ENCODE results near the gene CFAP61.

DNA sequence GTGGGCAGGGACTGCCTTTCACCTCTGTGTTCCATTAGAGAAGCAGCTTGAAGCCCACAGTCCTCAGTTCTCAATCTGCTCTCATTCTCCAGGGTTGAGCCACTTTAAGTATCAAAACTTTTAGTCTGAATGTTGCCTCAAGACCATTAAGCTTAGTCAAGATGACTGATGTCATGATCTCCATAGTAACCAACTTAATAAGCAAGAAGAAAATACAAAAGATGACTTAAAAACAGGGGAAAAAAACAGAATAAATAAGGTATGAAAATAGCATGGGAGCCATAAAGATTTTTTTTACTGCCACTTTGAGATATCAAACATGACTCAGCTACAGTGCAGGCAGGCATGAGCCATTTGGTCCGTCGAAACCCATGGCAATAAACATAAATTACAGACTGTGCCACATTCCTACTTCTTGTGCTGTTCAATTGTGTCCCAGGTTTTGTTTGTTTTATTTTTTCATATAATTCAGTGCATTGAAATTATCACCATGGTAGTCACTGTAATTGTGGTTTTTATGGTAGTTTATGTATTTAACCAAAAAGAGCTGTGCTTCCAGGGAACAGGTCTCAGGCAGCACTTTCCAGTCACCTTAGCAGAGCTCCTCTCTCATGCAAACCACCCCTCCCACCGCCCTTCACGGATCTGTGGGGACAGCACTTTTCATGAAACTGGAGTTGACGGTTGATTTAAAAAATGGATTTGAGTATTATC is 159.1 kb downstream of the CFAP61 start:
- TF ChIP-seq, protein P1, sequence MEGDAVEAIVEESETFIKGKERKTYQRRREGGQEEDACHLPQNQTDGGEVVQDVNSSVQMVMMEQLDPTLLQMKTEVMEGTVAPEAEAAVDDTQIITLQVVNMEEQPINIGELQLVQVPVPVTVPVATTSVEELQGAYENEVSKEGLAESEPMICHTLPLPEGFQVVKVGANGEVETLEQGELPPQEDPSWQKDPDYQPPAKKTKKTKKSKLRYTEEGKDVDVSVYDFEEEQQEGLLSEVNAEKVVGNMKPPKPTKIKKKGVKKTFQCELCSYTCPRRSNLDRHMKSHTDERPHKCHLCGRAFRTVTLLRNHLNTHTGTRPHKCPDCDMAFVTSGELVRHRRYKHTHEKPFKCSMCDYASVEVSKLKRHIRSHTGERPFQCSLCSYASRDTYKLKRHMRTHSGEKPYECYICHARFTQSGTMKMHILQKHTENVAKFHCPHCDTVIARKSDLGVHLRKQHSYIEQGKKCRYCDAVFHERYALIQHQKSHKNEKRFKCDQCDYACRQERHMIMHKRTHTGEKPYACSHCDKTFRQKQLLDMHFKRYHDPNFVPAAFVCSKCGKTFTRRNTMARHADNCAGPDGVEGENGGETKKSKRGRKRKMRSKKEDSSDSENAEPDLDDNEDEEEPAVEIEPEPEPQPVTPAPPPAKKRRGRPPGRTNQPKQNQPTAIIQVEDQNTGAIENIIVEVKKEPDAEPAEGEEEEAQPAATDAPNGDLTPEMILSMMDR (conservative IDR thresholded peaks at IDR 0.05), result no peak
- no peak for TF ChIP-seq ZFX (IDR thresholded peaks at IDR 0.05)

Measured in C4-2B (cell line).